Neutrophil (primary cell): ENCODE results near the gene AHNAK.

Experiments used
- H3K27ac ChIP-seq: fragments of 200-600 bp; sonication (generic); 2 replicates; pipeline ENCODE4 v1.5.1; 2016; ENCODE audit warnings: mild to moderate bottlenecking, moderate library complexity
- H3K27me3 ChIP-seq: fragments of 200-600 bp; sonication (generic); 2 replicates; pipeline ENCODE4 v1.6.0; 2016; ENCODE audit warnings: mild to moderate bottlenecking
- H3K36me3 ChIP-seq: fragments of 200-600 bp; sonication (generic); 2 replicates; pipeline ENCODE4 v1.5.1; 2017
- H3K4me1 ChIP-seq, 2 experiments: fragments of 200-600 bp in 1 of 2; sonication (generic) in 1 of 2; 1 replicate in 1 of 2; 2 replicates in 1 of 2; pipeline versions ENCODE4 v1.5.1 to v1.6.1; 2013 to 2016; ENCODE audit warnings: low read depth in 1 of 2, low read length in 1 of 2, mild to moderate bottlenecking in 1 of 2, moderate library complexity in 1 of 2; ENCODE audit not compliant: control insufficient read depth in 1 of 2, insufficient read depth in 1 of 2
- H3K4me3 ChIP-seq, 2 experiments: fragments of 200-600 bp in 1 of 2; sonication (generic) in 1 of 2; 1 replicate in 1 of 2; 2 replicates in 1 of 2; pipeline ENCODE4 v1.5.1; 2013 to 2016; ENCODE audit warnings: low read depth in 1 of 2, low read length in 1 of 2, mild to moderate bottlenecking in 1 of 2, moderate library complexity in 1 of 2
- H3K9me3 ChIP-seq: fragments of 200-600 bp; sonication (generic); 2 replicates; pipeline ENCODE4 v1.5.1; 2016
- TF ChIP-seq, protein P1 (sequence below): fragments of 200-600 bp; sonication (generic); IDR thresholded peaks from 2 replicates; pipeline ENCODE4 v1.5.1; 2016; ENCODE audit warnings: antibody characterized with exemption

Gene AHNAK

DNA sequence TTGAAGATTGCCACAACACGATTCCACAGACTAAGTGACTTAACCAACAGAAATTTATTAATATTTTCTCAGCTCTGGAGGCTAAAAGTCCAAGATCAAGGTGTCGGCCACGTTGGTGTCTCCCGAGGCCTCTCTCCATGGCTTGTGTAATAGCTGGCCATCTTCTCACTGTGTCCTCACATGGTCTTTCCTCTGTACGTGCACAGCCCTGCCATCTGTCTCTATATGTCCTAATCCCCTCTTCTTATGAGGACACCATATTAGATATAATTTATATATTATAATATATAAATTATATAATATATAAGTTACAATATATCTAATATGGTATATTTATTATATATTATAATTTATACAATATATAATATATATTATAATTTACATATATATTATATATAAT lies 152.9 kb downstream of the AHNAK start:
- H3K27me3 ChIP-seq, result no peaks in the 10 kb centered on the region
- H3K27ac ChIP-seq, result no peak overlapping the region
- H3K4me3 ChIP-seq, result no peak overlapping the region
- TF ChIP-seq, protein P1, sequence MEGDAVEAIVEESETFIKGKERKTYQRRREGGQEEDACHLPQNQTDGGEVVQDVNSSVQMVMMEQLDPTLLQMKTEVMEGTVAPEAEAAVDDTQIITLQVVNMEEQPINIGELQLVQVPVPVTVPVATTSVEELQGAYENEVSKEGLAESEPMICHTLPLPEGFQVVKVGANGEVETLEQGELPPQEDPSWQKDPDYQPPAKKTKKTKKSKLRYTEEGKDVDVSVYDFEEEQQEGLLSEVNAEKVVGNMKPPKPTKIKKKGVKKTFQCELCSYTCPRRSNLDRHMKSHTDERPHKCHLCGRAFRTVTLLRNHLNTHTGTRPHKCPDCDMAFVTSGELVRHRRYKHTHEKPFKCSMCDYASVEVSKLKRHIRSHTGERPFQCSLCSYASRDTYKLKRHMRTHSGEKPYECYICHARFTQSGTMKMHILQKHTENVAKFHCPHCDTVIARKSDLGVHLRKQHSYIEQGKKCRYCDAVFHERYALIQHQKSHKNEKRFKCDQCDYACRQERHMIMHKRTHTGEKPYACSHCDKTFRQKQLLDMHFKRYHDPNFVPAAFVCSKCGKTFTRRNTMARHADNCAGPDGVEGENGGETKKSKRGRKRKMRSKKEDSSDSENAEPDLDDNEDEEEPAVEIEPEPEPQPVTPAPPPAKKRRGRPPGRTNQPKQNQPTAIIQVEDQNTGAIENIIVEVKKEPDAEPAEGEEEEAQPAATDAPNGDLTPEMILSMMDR, result no peak
- no peaks in the 10 kb centered on the region for H3K9me3 ChIP-seq
- H3K4me1 ChIP-seq, result peaks cover 5 to 9% of the 10 kb centered on the region in 2 experiments
- H3K36me3 ChIP-seq, result peaks cover 21% of the 10 kb centered on the region

DNA sequence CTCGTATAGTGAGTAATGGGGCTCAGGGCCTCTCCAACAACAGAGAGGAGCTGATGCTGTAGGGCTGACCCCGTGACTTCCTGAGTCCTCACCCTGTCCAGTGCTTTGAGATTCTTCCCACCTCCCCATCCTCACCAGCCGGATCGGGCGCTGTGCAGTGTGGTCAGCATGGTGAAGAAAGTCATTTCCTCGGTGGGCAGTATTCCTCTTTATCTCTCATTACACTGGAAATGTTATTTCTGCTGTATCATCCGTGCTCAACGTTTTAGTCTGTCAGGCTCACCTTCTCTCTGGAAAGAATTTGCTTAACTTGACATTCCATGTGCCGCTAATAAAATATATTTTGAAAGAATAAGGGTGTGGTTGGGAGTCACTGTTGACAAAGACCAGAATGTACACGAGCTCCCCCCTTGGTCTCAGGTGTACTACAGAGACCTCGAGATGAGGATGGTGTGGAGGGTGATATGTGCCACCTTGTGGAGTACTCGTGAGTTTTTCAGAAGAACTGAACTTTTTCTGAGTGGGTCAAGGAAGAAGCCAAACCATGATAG lies 153.5 kb downstream of the AHNAK start:
- no peak overlapping the region for H3K27ac ChIP-seq
- peaks cover 4 to 5% of the 10 kb centered on the region in 2 experiments for H3K4me1 ChIP-seq
- H3K9me3 ChIP-seq, result no peaks in the 10 kb centered on the region
- H3K36me3 ChIP-seq, result peaks cover 21% of the 10 kb centered on the region
- no peak overlapping the region for H3K4me3 ChIP-seq
- no peaks in the 10 kb centered on the region for H3K27me3 ChIP-seq
- TF ChIP-seq, protein P1, result no peak

DNA sequence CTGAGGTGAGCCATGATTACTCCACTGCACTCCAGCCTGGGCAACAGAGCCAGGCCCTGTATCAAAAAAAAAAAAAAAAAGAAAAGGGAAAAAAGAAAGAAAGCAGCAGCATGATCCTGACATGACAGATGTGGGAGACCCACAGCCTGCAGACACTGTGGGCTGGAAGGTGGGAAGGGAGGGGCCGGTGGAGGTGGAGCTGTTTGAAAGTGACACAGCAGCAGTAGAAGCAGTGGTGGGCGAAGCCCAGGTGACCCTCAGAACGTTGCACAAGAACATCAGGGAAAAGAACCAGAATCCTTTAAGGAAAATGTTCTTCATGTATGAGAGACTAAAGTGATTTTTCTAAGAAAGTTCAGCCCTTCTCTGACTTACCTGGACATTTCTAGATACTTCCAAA lies 154.1 kb downstream of the AHNAK start:
- no peaks in the 10 kb centered on the region for H3K9me3 ChIP-seq
- H3K4me3 ChIP-seq, result no peak overlapping the region
- H3K27me3 ChIP-seq, result no peaks in the 10 kb centered on the region
- H3K36me3 ChIP-seq, result peaks cover 21% of the 10 kb centered on the region
- H3K4me1 ChIP-seq, result no peaks in the 10 kb centered on the region
- TF ChIP-seq, protein P1, result no peak
- H3K27ac ChIP-seq, result no peak overlapping the region

DNA sequence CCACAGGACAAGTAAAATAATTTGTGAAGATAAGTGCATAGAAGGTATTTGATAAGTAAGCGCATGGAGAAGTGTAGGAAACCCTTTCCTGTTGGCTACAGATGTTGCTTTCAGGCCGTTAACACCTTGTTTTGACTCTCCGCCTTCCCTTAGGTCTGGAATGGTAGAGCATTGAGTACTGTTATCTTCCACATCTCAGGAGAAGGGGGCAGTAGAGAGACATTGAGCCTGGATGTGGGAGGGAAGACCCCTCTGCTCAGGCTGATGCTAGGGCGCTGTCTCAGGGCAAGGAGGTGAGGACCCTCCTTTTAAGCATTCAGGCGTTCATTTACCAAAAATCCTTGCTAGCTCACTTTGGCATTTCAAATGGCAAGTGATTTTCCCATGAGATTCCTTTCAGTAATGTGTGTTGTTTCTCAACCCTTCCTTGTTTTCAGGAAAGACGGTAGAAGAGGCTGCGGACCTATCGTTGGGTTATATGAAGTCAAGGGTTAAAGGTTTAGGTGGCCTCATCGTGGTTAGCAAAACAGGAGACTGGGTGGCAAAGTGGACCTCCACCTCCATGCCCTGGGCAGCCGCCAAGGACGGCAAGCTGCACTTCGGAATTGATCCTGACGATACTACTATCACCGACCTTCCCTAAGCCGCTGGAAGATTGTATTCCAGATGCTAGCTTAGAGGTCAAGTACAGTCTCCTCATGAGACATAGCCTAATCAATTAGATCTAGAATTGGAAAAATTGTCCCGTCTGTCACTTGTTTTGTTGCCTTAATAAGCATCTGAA lies 154.8 kb downstream of the AHNAK start:
- no peak overlapping the region for H3K27ac ChIP-seq
- H3K4me1 ChIP-seq, result no peaks in the 10 kb centered on the region
- TF ChIP-seq, protein P1, result no peak
- H3K27me3 ChIP-seq, result no peaks in the 10 kb centered on the region
- H3K36me3 ChIP-seq, result peaks cover 21% of the 10 kb centered on the region
- H3K4me3 ChIP-seq, result no peak overlapping the region
- H3K9me3 ChIP-seq, result no peaks in the 10 kb centered on the region

DNA sequence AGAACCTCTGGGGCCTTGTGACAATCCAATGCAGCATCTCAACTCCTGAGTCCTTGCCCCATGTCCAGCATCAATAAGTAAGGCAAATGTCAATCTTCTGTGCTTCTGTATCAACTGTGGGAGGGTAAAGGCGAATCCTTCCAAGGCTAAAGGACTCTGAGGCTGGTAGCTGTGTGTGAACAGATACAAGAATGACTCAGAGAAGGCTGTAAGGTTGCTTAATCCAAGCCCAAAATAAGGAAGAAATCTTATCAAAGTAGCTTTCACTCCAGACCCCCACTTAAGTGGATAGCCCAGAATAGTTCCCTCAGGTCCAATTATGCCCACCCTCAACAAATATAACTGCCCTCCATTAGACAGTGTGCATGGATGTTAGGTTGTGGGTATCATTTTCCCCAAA lies 155.9 kb downstream of the AHNAK start:
- H3K27me3 ChIP-seq, result no peaks in the 10 kb centered on the region
- H3K27ac ChIP-seq, result no peak overlapping the region
- peaks cover 21% of the 10 kb centered on the region for H3K36me3 ChIP-seq
- TF ChIP-seq, protein P1, result no peak
- H3K9me3 ChIP-seq, result no peaks in the 10 kb centered on the region
- no peaks in the 10 kb centered on the region for H3K4me1 ChIP-seq
- no peak overlapping the region for H3K4me3 ChIP-seq
